PC-3 (cell line): ENCODE data around the gene UFD1. TPM values are rescaled to one million over a fixed set of nuclear protein-coding genes. Genes with fewer than 3 reads are reported as not detected.

Experiments
- ATAC-seq: fragments of 200-7000 bp; cut with Tn5 transposase; 2 replicates; pipeline ENCODE4 v1.9.1; 2020; ENCODE audit warnings: mild to moderate bottlenecking, moderate library complexity
- BruUV-seq: library from RNA; stranded (reverse); fragments of 400-500 nt; replicated peaks from 2 replicates; lab custom pipeline; 2021; lab: Mats Ljungman, UMichigan
- CTCF ChIA-PET: fragments of 300-600 bp; sonication (Branson Sonifier 250); formaldehyde crosslinking; loops from one replicate; lab custom pipeline; 2022; ENCODE audit warnings: antibody characterized with exemption; lab: Charles Lee
- POLR2A ChIA-PET: fragments of 300-600 bp; sonication (Branson Sonifier 250); formaldehyde crosslinking; loops from one replicate; lab custom pipeline; 2022; ENCODE audit warnings: antibody characterized with exemption; ENCODE audit not compliant: unreplicated experiment; lab: Charles Lee
- DNase-seq: peaks from one replicate; pipeline ENCODE4 v3.0.0-alpha.2; 2015
- H2AFZ ChIP-seq: fragments of 300-600 bp; sonication (generic); 2 replicates; pipeline ENCODE4 v1.6.0; 2016; ENCODE audit warnings: antibody characterized with exemption, low read length
- H3F3A ChIP-seq: fragments of 300-600 bp; sonication (generic); one replicate; pipeline ENCODE4 v1.6.0; 2017; ENCODE audit warnings: antibody characterized with exemption, low read length, control low read depth, mild to moderate bottlenecking; ENCODE audit not compliant: unreplicated experiment
- H3K27ac ChIP-seq: fragments of 300-600 bp; sonication (generic); 2 replicates; pipeline ENCODE4 v1.5.1; 2016; ENCODE audit warnings: mild to moderate bottlenecking, low read length
- H3K27me3 ChIP-seq: fragments of 300-600 bp; sonication (generic); 2 replicates; pipeline ENCODE4 v1.6.1; 2016; ENCODE audit warnings: low read length, mixed read lengths
- H3K36me3 ChIP-seq: fragments of 300-600 bp; sonication (generic); 2 replicates; pipeline ENCODE4 v1.6.1; 2016; ENCODE audit warnings: low read depth, mixed run types, low read length, mixed read lengths
- H3K4me1 ChIP-seq: fragments of 300-600 bp; sonication (generic); 2 replicates; pipeline ENCODE4 v1.5.1; 2016; ENCODE audit warnings: low read length; ENCODE audit not compliant: insufficient read depth
- H3K4me2 ChIP-seq: fragments of 300-600 bp; sonication (generic); 2 replicates; pipeline ENCODE4 v1.6.0; 2016; ENCODE audit warnings: low read length
- H3K4me3 ChIP-seq: fragments of 300-600 bp; sonication (generic); 2 replicates; pipeline ENCODE4 v1.5.1; 2016; ENCODE audit warnings: mild to moderate bottlenecking, low read length, mixed read lengths
- H3K79me2 ChIP-seq: fragments of 300-600 bp; sonication (generic); 2 replicates; pipeline ENCODE4 v1.6.1; 2017; ENCODE audit warnings: low read length, mixed read lengths
- H3K9ac ChIP-seq: fragments of 300-600 bp; sonication (generic); 2 replicates; pipeline ENCODE4 v1.6.0; 2016; ENCODE audit warnings: mild to moderate bottlenecking, low read length
- H3K9me2 ChIP-seq: fragments of 300-600 bp; sonication (generic); replicated peaks from 2 replicates; pipeline ENCODE4 v1.6.1; 2016; ENCODE audit warnings: mixed run types, low read length, mixed read lengths
- H3K9me3 ChIP-seq: fragments of 300-600 bp; sonication (generic); 2 replicates; pipeline ENCODE4 v1.6.1; 2016; ENCODE audit warnings: low read length, mixed read lengths
- H4K20me1 ChIP-seq: fragments of 300-600 bp; sonication (generic); 2 replicates; pipeline ENCODE4 v1.6.1; 2016; ENCODE audit warnings: low read length, mixed read lengths
- CTCF ChIP-seq: fragments of 300-600 bp; sonication (generic); conservative IDR thresholded peaks from 2 replicates; pipeline ENCODE4 v1.5.1; 2017; ENCODE audit warnings: antibody characterized with exemption, low read depth, mild to moderate bottlenecking, low read length
- EZH2 ChIP-seq: fragments of 300-600 bp; sonication (generic); IDR thresholded peaks from one replicate; pipeline ENCODE4 v1.6.1; 2017; ENCODE audit warnings: antibody characterized with exemption, mild to moderate bottlenecking, low read length; ENCODE audit not compliant: unreplicated experiment
- EZH2phosphoT487 ChIP-seq: fragments of 300-600 bp; sonication (generic); IDR thresholded peaks from 2 replicates; pipeline ENCODE4 v1.6.1; 2018; ENCODE audit warnings: mild to moderate bottlenecking, antibody characterized with exemption, low read length, borderline replicate concordance
- intact Hi-C: fragments of 100-400 bp; cut with micrococcal nuclease; formaldehyde crosslinking; loops from 2 replicates; pipeline ENCODE4 v1.9.0; 2023
- total RNA-seq: library from RNA; depleted of rRNA; stranded (reverse); fragments of >200 nt; gene quantifications from 2 replicates; pipeline ENCODE4 v1.2.3, GENCODE V29; 2014

The UFD1 gene
- total RNA-seq, 1 experiment from 2014 or later: 92.6 TPM

- H3K9ac ChIP-seq: peak overlapping the region; percentile 33; the same call in 1 of the 2 replicates
- peak overlapping the region; percentile 55 for H3K27ac ChIP-seq
- TF ChIP-seq EZH2phosphoT487 (no peak), EZH2 (no peak), CTCF (no peak)
- H3K4me2 ChIP-seq: no peak overlapping the region
- H3K79me2 ChIP-seq: no peaks in the 10 kb centered on the region
- H3K9me3 ChIP-seq: no peaks in the 10 kb centered on the region
- ChIA-PET POLR2A (interaction anchor here (0.6 to 0.8 kb wide), 2 partner anchors 110 to 191 kb away, joined by 4 to 6 read pairs; no protein-coding TSS in a partner anchor), CTCF (interaction anchor here (0.6 to 0.7 kb wide), 3 partner anchors 15 to 133 kb away, joined by 3 to 9 read pairs (median 5); no protein-coding TSS in a partner anchor)
- intact Hi-C loops: loop anchor here (2.0 to 10.0 kb wide), 2 partner anchors 74 to 218 kb away; partner anchors contain the start of gene SEPTIN5
- DNase-seq (peak; percentile 78), ATAC-seq (peak; percentile 92)
- no peaks in the 10 kb centered on the region for H3K9me2 ChIP-seq
- no peak overlapping the region for H3K4me3 ChIP-seq
- peaks cover 15% of the 10 kb centered on the region; the same call in 1 of the 2 replicates for H3K36me3 ChIP-seq
- H3F3A ChIP-seq: no peaks in the 10 kb centered on the region
- H3K27me3 ChIP-seq: no peaks in the 10 kb centered on the region
- no TSS peak for BruUV-seq
- H4K20me1 ChIP-seq: no peaks in the 10 kb centered on the region
- no peak overlapping the region for H2AFZ ChIP-seq
- peaks cover 5% of the 10 kb centered on the region; the same call in 1 of the 2 replicates for H3K4me1 ChIP-seq
Measured at GRCh38 chr22:19497245-19497644, 18.3 kb upstream of the UFD1 start.

GRCh38 chr22:19496324-19496630 lies 17.3 kb upstream of the UFD1 start:
- H3K36me3 ChIP-seq: peaks cover 15% of the 10 kb centered on the region; the same call in 1 of the 2 replicates
- no peak overlapping the region for H3K4me2 ChIP-seq
- intact Hi-C loops: loop anchor here (1.0 to 10.0 kb wide), 3 partner anchors 75 to 219 kb away; partner anchors contain the start of gene SEPTIN5
- no peaks in the 10 kb centered on the region for H4K20me1 ChIP-seq
- no peak overlapping the region for H2AFZ ChIP-seq
- ChIA-PET CTCF (interaction anchor here (1.0 kb wide), 1 partner anchor 133 kb away, joined by 23 read pairs; no protein-coding TSS in a partner anchor), POLR2A (no interaction called here)
- no peak overlapping the region for H3K9ac ChIP-seq
- H3K4me1 ChIP-seq: peaks cover 5% of the 10 kb centered on the region; the same call in 1 of the 2 replicates
- no peak overlapping the region for H3K27ac ChIP-seq
- TF ChIP-seq CTCF (no peak), EZH2phosphoT487 (no peak), EZH2 (no peak)
- ATAC-seq: no peak
- DNase-seq: no peak
- no peaks in the 10 kb centered on the region for H3K9me2 ChIP-seq
- no peak overlapping the region for H3K4me3 ChIP-seq
- H3F3A ChIP-seq: no peaks in the 10 kb centered on the region
- H3K79me2 ChIP-seq: no peaks in the 10 kb centered on the region
- BruUV-seq: no TSS peak
- H3K9me3 ChIP-seq: no peaks in the 10 kb centered on the region
- H3K27me3 ChIP-seq: no peaks in the 10 kb centered on the region
